Stimulated activated CD4-positive, alpha-beta T cell treated with anti-CD3 and anti-CD28 coated beads, Interleukin-15, amount 100 ng/mL, for 48 hours (primary cell): Measurements from ENCODE around the gene STOML1.
"Not testable (repeated sequence)": the region's sequence is repeated elsewhere in the genome, so short reads cannot be mapped to it uniquely, and the experiment has no call there.

Source experiments
- DNase-seq, 2 donors: peaks; one replicate each; pipeline ENCODE4 v3.0.0-alpha.2; 2020; ENCODE audit warnings: low read depth in 2 of 2

Gene STOML1

GRCh38 chr15:73987250-73987649, 4.8 kb downstream of the STOML1 start:
- no peak for DNase-seq

GRCh38 chr15:73986776-73987056, 5.4 kb downstream of the STOML1 start:
- DNase-seq: no peak

GRCh38 chr15:73986055-73986775, 5.9 kb downstream of the STOML1 start:
- DNase-seq: no peak

- DNase-seq: no peak
Measured at GRCh38 chr15:73985101-73985873, 6.8 kb downstream of the STOML1 start.

- DNase-seq: no peak
Measured at GRCh38 chr15:73984208-73984979, 7.7 kb downstream of the STOML1 start.

- no peak for DNase-seq
Measured at GRCh38 chr15:73983773-73984172, 8.3 kb downstream of the STOML1 start.

- no peak for DNase-seq
Measured at GRCh38 chr15:73983211-73983727, 8.8 kb downstream of the STOML1 start.

- no peak for DNase-seq
Measured at GRCh38 chr15:73982222-73982962, 9.7 kb downstream of the STOML1 start.

GRCh38 chr15:73981761-73982221, 10.3 kb downstream of the STOML1 start:
- DNase-seq: no peak

GRCh38 chr15:73979636-73980035, 12.5 kb downstream of the STOML1 start:
- DNase-seq: no peak

GRCh38 chr15:73978896-73979295, 13.2 kb downstream of the STOML1 start:
- DNase-seq: no peak

GRCh38 chr15:73975440-73976125, 16.5 kb downstream of the STOML1 start:
- not testable (repeated sequence) for DNase-seq

- not testable (repeated sequence) for DNase-seq
Measured at GRCh38 chr15:73973683-73974200, 18.4 kb downstream of the STOML1 start.

GRCh38 chr15:73972984-73973682, 19.0 kb downstream of the STOML1 start:
- peak; percentile 68 to 79 for DNase-seq

GRCh38 chr15:73969151-73969759, 22.8 kb downstream of the STOML1 start:
- DNase-seq: no peak

- no peak for DNase-seq
Measured at GRCh38 chr15:73968461-73968860, 23.6 kb downstream of the STOML1 start.

GRCh38 chr15:73965758-73966113, 26.4 kb downstream of the STOML1 start:
- no peak for DNase-seq

- peak; percentile 59 to 60 for DNase-seq
Measured at GRCh38 chr15:73965094-73965757, 26.9 kb downstream of the STOML1 start.

- DNase-seq: peak; percentile 74 to 82
Measured at GRCh38 chr15:73964736-73965093, 27.4 kb downstream of the STOML1 start.
